HG02759 (cell line): ENCODE measurements around the gene SPSB3.
"Not testable (repeated sequence)": the region's sequence is repeated elsewhere in the genome, so short reads cannot be mapped to it uniquely, and the experiment has no call there.

Experiments used
- ATAC-seq: cut with Tn5 transposase; IDR thresholded peaks from one replicate; pipeline ENCODE4 v1.9.1; 2021; ENCODE audit warnings: mild to moderate bottlenecking, moderate library complexity; ENCODE audit not compliant: unreplicated experiment

Gene SPSB3

DNA sequence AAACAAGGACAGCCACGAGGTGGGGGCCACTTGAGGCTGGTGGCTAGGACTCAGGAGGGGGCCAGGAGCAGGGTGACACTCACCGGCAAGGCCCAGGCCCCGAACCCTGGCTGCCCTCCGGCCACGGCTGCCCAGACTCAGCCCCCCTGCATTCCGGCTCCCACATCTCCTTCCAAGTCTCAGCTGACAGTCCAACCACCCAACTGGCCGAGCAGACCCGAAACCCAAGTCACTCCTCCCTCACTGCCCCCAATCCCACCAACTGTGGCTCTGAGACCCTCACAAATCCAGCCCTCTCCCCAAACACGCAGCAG lies 34.9 kb upstream of the SPSB3 start:
- ATAC-seq, result no peak

DNA sequence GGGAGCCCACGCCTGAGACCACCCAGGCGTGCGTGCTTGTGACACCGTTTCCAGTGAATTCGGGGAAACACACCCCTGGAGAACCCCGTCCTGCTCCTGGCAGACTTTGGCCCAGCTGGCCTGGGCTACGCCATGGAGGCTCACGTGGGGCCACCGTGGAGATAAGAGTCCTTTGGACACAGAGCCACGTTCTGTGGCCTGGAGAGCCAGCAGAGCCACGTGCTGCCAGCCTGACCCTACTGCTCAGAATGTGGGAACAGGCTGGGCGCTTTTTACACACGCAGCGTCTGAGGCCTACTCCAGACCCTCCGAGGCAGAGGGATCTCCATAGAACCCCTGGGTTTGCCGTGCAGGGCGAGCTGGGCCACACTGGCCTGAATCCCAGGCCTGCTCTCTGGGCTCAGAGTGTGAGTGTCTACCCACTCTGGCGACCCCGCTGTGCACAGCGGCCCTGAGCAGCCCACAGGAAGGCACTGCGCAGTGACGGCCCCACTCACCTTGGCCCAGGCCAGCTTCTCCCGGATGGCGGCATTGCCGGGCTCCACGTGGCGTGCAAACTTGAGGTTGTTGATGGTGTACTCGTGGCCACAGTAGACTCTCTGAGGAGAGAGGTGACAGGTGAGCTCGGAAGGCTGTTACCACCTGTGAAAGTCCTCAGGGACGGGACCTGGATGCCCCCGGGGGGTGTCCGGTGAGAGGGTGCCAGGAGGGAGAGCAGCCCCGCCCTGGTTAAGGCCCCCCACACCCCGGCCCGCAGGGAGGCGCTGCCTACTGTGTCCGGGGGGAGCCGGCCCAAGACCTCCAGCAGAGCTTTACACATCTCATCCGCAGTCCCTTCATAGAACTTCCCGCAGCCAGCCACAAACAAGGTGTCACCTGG lies 34.3 kb upstream of the SPSB3 start:
- no peak for ATAC-seq

- no peak for ATAC-seq
Observed at GRCh38 chr16:1815461-1815860, 33.1 kb upstream of the SPSB3 start.

DNA sequence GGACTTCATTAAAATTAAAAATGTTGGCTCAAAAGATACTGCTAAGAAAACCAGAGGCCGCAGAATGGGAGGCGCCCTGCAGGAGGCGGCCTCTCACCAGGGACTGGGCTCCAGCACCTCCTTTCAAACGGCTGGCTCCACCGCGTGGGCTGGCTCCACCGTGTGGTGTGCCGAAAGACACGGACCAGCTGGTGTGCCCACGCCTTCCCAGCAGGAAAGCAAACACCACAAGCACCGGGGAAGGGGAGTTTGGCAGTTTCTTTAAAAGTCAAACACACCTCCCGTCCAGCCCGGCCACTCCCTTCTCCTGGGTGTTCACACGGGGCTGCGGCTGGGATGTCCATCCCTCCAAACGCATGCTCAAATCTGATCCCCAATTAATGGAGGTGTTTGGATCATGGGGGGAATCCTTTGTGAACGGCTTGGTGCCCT lies 30.4 kb upstream of the SPSB3 start:
- ATAC-seq, result no peak

DNA sequence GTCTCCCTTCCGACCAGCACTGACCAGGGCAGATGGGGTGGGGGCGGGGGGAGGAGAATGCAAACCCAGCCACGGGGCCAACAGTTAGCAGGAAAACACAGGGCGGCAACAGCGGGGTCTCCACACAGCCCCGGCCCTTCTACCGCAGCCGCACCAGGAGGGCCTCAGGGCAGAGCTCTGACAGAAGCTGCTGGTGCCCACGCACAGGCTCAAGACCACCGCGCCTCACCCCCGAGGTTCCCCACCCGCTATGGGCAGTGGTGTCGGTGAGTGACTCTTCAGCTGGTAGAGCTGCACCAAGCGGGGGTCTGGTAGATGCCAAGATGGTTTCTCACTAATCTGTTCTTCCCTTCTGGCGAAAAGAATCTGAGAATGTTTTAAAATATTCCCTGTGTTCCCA lies 28.2 kb upstream of the SPSB3 start:
- ATAC-seq, result no peak

GRCh38 chr16:1810106-1810505 lies 27.7 kb upstream of the SPSB3 start:
- ATAC-seq, result no peak

DNA sequence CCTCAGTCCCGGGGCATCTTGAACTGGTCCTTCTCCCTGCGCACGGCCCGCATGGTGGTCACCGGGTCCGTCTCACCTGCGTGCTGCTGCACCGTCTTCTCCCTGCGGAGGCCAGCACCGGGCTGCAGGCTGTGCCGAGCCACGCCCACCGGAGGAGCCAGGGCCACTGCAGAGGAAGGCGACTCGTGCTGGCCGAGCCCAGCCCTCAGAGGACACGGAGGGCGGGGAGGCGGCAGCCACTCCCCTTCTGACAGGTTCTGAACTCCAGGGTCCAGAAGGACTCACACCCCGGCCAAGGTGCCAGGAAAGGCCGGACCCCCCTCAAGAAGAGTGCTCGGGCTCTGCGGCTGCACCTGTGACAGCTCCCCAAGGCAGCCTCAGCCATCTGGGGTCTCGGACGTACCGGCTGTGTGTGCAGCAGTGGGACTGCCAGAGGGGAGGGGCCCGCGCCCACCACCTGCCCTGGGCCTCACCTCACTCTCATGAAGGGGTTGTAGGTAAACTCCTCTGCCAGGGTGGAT lies 27.0 kb upstream of the SPSB3 start:
- ATAC-seq, result no peak

DNA sequence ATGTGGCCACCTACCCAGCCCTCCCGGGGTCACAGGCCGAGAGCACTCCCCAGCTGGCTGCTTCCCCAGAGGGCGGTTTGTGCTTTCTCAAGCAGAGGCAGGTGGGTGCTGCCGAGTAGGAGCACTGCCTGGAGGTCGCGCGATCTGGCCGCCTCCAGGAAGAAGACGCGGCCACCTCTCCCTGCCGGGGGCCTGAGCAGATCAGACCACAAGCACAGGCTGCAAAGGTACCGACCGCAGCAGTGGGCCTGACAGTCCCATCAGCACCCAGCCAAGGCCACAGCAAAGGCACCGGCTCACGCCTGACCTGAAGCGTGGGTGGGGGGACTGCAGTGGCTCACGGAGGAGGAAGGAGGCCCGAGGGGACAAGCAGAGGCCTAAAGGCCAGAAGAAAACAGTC lies 26.3 kb upstream of the SPSB3 start:
- no peak for ATAC-seq

- no peak for ATAC-seq
Observed at GRCh38 chr16:1807626-1808025, 25.3 kb upstream of the SPSB3 start.

DNA sequence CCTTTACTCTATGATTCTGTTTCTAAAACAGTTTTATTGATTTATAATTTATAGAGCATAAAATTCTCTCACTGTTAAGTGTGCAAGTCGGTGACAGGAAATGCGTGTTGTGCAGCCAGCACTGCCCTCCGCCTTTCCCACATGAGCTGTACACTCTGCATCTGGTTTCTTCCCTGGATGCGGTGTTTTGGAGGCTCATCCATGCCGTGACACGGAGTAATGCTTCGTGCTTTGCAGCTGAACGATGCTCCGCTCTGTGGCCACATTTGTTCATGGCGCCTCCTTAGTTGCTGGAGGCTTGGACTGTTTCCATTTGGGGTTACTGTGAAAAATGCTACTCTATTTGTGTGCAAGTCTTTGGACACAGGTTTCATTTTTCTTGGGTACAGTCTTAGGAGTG lies 18.3 kb upstream of the SPSB3 start:
- no peak for ATAC-seq

DNA sequence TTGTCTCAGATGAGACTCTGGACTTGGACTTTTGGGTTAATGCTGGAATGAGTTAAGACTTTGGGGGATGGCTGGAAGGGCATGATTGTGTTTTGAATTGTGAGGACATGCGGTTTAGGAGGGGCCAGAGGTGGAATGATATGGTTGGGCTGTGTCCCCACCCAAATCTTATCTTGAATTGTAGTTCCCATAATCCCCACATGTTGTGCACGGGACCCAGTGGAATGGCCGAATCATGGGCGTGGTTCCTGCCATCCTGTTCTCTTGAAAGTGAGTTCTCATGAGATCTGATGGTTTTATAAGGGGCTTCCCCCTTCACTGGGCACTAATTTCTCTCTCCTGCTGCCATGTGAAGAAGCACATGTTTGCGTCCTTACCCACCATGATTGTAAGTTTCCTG lies 16.9 kb upstream of the SPSB3 start:
- not testable (repeated sequence) for ATAC-seq

DNA sequence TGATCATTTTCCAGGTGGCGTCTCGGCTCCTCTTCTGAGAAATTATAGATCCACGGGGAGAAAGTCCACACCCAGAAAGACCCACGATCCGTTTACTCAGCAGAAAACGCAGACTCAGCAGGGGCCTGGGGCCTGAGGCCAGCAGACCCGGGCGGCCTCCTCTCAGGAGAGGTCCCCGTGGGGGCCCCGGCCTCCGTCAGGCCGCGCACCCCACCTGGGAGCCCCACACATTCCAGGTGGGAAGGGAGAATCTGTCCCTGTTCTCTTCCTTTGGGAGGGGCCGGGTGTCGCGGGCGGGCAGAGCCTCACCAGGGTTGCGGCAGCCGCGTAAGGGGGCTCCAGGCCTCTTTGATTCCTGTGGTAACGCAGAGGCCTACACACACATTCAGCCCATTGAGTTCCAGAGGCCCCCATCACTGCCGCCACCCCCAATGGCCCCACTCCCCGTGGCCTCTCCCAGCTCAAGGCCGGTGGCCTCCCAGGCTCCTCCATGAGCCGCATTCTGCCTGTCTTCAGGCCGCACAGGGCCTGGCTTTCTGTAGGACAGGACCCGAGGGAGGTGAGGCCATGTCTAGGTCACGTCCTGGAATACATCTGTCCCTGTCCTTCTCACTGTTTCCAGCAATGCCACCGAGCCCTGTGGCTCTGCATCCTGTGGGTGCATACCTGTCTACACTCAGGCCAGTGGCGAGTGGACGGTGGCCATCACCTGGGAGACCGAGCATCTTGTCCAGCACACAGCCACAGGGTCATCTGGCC lies 12.7 kb upstream of the SPSB3 start:
- ATAC-seq, result no peak

GRCh38 chr16:1794221-1794871 lies 12.0 kb upstream of the SPSB3 start:
- no peak for ATAC-seq

DNA sequence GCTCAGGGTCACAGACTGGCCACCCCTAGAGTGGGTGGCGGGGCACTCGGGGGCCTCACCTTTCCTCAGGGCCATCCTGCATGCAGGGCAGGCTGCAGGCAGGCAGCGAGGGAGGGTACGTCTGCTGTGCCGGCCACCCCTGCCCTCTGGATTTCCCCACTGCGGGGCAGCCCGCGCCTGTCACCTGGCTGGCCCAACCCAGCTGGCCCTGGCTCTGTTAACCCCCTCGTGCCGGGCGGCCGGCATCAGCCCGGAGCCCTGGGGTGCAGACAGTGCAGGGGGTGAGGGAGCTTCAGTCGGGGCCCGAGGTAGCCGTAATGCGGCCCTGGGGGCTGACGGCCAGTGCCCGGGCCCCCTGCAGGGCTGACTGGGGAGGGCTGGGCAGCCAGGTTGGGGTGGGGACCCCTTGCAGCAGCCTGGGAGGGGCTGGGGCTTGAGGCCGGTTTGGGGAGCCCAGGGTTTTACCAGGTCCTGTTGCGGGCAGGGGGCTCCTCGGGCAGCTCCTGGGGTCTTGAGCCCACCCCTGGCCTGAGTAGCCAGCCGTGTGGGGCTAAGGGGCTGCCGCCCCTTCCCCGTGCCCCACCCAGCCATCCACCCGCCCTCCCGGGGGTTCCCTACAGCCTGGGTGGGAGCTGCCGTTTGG lies 11.3 kb upstream of the SPSB3 start, which contains the start of gene IGFALS:
TSS of gene IGFALS (minus strand) at position 128 of the 643 bp plus-strand sequence. CDS start at position 75, 53 bp downstream.
- ATAC-seq, result no peak

- ATAC-seq, result no peak
Observed at GRCh38 chr16:1792836-1793577, 10.6 kb upstream of the SPSB3 start.

- no peak for ATAC-seq
Observed at GRCh38 chr16:1791943-1792812, 9.8 kb upstream of the SPSB3 start.

DNA sequence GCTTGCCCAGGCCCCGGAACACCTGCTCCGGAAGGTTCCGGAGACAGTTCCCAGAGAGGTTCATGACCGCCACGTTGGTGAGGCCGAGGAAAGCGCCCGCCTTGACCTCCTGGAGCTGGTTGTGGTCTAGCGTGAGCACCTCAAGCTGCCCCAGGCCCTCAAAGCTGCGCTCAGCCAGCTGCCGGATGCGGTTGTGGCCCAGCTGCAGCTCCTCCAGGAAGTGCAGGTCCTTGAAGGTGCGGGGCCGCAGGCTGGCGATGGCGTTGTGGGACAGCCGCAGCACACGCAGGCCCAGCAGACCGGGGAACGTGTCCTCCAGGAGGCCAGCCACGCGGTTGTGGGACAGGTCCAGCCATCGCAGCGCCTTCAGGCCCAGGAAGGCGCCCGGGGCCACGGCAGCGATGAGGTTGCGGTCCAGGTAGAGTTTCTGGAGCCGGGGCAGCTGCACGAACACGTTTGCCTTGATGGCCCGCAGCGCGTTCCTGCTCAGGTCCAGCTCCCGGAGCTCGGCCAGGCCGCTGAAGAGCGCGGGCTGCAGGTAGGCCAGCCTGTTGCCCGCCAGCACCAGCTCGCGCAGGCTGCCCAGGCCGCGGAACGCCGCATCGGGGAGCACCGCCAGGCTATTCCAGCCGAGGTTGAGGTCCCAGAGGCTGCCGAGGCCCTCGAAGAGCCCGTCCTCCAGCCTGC lies 9.0 kb upstream of the SPSB3 start:
- ATAC-seq, result no peak

DNA sequence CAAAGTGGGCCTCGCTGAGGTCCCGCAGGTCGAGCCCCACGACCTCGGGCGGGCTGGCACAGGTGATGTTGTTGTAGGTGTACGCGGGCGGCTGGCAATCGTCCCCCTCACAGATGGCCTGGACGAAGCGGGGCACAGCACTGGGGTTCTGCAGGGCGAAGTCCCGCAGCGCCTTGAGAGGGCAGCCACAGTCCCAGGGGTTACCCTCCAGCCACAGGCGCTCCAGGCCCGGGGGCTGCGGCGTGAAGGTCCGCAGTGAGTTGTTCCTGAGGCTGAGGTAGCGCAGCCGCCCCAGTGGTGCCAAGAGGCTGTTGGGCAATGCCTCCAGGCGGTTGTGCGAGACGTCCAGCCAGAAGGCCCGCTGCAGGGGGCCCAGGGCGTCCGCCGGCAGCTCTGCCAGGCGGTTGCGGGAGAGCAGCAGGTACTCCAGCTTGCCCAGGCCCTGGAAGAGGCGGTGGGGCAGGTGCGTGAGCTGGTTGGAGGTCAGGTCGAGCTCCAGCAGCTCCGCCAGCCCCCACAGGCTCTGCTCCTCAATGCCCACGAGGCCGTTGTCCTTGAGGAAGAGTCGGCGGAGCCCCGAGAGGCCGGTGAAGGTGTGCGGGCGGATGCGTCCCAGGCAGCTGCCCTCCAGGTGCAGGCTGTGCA lies 8.4 kb upstream of the SPSB3 start:
- no peak for ATAC-seq
